HG02870 (cell line): ENCODE data around the gene ACKR3.

Experiments used
- ATAC-seq: cut with Tn5 transposase; IDR thresholded peaks from one replicate; pipeline ENCODE4 v1.9.1; 2021; ENCODE audit warnings: mild to moderate bottlenecking, moderate library complexity; ENCODE audit not compliant: unreplicated experiment

The ACKR3 gene

DNA sequence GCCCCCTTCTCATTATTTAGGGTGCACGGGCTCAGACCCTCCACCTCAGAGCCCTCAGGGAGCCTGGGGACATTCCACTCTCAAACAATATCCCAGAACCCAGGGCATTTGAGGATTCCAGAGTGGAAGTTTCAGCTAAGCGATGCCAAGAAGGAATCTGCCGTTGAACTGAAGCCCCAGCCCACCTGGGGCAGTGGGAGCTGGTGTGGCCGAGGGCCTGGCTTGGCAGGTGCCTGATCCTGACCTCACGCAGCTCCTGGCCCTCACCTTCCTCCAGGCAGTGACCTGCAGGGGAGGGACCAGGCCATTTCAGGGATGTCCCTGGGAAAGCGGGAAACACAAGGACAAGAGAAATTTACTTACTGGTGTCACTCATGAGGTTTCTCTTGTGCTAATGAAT, 58.2 kb downstream of the ACKR3 start:
- ATAC-seq = no peak

DNA sequence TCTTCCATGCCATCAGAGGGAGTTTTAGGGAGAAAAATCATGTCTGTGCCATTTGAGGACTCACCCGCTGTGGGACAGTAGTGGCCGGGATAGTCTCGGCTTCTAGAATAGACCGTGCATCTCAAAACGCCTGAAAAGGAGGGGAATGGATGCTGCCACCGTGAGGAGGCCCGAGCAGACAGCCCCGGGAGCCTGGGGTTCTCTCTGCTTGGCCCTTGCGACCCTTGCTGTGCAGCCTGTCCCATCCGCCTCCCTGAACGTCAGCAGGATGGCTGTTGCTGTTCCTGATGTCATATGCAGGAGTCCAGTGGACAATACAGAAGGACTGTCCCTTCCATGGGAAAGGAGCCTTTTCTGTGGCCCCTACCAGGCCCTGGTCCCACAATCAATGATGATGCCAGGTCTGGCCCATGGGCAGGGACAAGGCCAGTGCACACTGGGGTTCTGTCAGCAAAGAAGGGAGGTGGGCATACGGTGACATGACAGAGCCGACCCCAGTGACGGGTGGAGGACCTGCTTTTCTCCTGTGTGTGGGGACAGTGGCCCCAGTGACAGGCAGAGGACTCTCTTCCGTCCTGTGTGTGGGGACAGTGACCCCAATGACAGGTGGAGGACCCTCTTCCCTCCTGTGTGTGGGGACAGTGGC, 58.8 kb downstream of the ACKR3 start:
- ATAC-seq = no peak

DNA sequence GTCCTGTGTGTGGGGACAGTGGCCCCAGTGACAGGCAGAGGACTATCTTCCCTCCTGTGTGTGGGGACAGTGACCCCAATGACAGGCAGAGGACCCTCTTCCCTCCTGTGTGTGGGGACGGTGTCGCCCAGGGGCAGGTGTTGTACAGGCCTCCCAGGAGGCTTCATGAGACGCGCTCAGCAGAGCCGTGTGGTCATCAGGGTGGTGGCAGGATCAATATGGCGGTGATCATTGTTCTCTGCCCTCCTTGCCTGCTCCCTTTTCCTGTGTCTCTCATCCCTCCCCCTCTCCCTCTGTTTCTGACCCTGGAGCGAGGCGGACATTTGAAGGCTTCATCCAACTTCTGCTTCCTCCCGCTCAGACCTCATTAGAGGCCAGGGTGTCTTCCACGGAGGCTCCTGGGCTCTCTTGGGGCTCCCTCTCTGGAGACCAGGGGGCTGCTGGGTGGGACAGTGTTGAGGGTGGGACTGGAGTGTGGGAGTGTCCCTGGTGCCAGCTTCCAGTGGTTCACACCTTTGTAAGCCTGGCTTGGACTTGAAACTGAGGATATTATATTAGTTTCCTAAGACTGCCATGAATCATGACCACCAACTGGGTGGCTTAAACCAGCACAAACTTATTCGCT, 59.5 kb downstream of the ACKR3 start:
- ATAC-seq = no peak

DNA sequence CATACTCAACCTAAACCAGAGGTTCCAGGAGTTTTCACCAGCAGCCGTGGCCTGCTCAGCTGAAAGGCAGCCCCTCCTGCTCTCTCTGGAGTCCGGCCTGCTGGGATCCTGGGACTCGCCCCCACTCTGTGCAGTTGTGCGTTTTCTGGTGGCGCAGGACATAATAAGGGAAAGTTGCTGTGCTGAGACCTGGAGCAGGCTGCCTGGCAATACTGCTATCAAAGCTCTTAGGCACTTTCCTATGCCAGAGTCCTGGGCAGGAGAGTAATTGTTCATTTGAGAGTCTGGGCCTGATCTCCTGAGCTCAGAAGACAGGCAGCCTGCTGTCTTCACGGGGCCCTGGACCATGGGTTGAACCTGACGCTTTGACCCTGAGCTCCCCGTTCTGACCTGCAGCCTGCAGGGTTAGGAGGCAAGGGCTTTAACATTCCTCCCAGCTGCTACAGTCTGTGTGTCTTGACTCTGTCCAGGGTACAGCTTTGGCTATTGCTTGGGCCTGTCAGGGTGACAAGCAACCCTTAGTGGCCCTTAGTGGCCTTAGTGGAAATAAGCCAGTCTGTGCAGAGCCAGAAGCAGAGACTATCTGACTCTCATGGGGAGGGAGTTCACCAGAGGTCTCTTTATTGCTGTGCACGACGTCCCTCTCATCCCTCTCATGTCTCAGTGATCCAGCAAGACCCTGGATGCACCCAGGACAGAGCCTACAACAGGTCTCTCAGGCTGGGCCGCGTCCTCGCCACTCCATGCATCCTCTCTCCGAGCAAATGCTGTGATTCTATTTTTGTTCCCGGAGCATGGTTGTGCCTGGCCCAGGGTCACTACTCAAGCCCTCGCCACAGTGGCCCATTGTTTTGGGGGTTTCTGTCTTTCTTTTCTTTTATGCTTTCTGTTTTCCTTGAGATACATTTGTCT, 60.6 kb downstream of the ACKR3 start:
- no peak for ATAC-seq

DNA sequence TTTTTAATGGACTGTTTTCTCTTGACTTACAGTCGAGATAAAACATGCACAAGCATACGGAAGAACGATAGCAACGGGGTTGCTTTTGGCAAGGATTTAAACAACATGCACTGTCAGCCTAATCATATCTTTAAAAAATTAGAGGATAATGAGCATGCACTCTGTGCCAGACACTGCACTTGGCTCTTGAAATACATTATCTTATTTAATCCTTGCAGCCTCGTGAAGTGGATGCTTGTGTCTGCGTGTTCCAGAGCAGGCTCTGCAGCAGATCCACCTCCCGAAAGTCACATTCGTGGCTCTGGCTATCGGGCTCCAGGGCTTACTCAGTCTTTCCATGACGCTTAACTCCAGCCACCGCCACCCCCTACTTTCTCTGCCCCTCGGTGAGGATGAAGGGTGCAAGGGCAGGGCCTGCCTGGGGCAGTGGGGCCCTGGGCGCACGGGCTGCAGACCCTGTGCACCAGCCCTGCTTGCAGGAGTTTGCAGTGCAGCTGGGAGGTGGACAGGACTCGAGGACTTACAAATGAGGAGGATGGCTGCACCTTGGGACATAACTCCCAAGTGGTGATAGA, 61.7 kb downstream of the ACKR3 start:
- no peak for ATAC-seq

DNA sequence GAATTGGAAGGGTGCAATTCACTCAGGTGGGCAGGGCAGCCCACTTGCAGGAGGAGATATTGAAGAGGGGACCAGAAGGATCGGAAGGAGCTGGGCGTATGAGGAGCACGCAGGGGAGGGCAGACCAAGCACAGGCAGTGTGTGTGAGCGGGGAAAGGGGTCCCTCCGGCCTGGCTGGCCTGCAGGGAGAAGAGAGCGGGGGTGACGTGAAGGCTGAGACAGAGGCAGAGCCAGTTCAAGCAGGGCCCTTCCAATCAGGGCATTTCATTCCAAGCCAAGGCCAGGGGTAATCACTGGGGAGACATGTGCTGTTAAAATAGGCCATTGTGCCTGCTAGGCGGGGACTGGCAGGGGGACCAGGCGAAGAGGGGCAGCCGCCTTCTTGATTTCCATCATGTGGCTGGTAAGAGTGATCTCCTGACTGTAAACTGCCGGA, 62.2 kb downstream of the ACKR3 start:
- ATAC-seq = no peak
